GM19455 (cell line): ENCODE measurements around the gene CNNM4.

Experiments
- ATAC-seq: cut with Tn5 transposase; IDR thresholded peaks from one replicate; pipeline ENCODE4 v1.9.1; 2021; ENCODE audit not compliant: unreplicated experiment

CNNM4 gene

GRCh38 chr2:96760036-96760985, at the start of gene CNNM4:
Gene CNNM4 (plus strand): TSS chr2:96760902. CDS start chr2:96761000, 98 bp downstream.
- ATAC-seq = peak; percentile 79

GRCh38 chr2:96710985-96711384, 49.7 kb upstream of the CNNM4 start:
- no peak for ATAC-seq

GRCh38 chr2:96715658-96716057, 45.0 kb upstream of the CNNM4 start:
- ATAC-seq = no peak

- ATAC-seq = no peak
These were observed 44.3 kb upstream of the CNNM4 start for GRCh38 chr2:96716388-96716787.

GRCh38 chr2:96726131-96726530, 34.6 kb upstream of the CNNM4 start:
- ATAC-seq = no peak

- no peak for ATAC-seq
These were observed 33.3 kb upstream of the CNNM4 start for GRCh38 chr2:96727431-96727830.

GRCh38 chr2:96729748-96730147, 31.0 kb upstream of the CNNM4 start:
- ATAC-seq = no peak

- ATAC-seq = no peak
These were observed 30.5 kb upstream of the CNNM4 start for GRCh38 chr2:96730212-96730611.

- no peak for ATAC-seq
These were observed 26.8 kb upstream of the CNNM4 start for GRCh38 chr2:96733931-96734330.

- ATAC-seq = no peak
These were observed 25.7 kb upstream of the CNNM4 start for GRCh38 chr2:96734880-96735583.

- ATAC-seq = no peak
These were observed 23.5 kb upstream of the CNNM4 start for GRCh38 chr2:96737251-96737650.

GRCh38 chr2:96737831-96738230, 22.9 kb upstream of the CNNM4 start:
- ATAC-seq = no peak

GRCh38 chr2:96739076-96739632, 21.5 kb upstream of the CNNM4 start:
- no peak for ATAC-seq

GRCh38 chr2:96739633-96740428, 20.9 kb upstream of the CNNM4 start, which contains the start of gene LMAN2L:
Gene LMAN2L (minus strand): TSS chr2:96740064. CDS start chr2:96740040, 24 bp downstream.
- peak; percentile 96 for ATAC-seq

- no peak for ATAC-seq
These were observed 13.6 kb upstream of the CNNM4 start for GRCh38 chr2:96747061-96747617.

GRCh38 chr2:96751800-96752199, 8.9 kb upstream of the CNNM4 start:
- no peak for ATAC-seq

GRCh38 chr2:96753661-96754282, 6.9 kb upstream of the CNNM4 start:
- no peak for ATAC-seq

GRCh38 chr2:96754317-96754716, 6.4 kb upstream of the CNNM4 start:
- no peak for ATAC-seq

- ATAC-seq = no peak
These were observed 3.8 kb upstream of the CNNM4 start for GRCh38 chr2:96756788-96757476.
